ENCODE data around the gene C11orf21. TPM values are rescaled to one million over a fixed set of nuclear protein-coding genes. Genes with fewer than 3 reads are reported as not detected.

C11orf21 gene
- polyA plus RNA-seq, 3 donors, result 10.8 to 135 (median 13.1) TPM

- H3K27me3 ChIP-seq (ENCODE audit: control insufficient read depth in 2 of 2, insufficient read depth in 2 of 2, low read length in 2 of 2), result no peaks in the 10 kb centered on the region
- WGBS (ENCODE audit: insufficient coverage), result no CpG with 5 or more reads among the region's 2 CpGs
Observed at GRCh38 chr11:2280208-2280607, 21.5 kb downstream of the C11orf21 start.

GRCh38 chr11:2277933-2278523, 23.7 kb downstream of the C11orf21 start:
- peaks cover 0 to 3% of the 10 kb centered on the region in 2 donors for H3K27me3 ChIP-seq (ENCODE audit: control insufficient read depth in 2 of 2, insufficient read depth in 2 of 2, low read length in 2 of 2)
- Mint-ChIP-seq H3K4me3 (no peak overlapping the region), H3K27ac (no peak overlapping the region), H3K9me3 (peaks cover 5 to 33% (median 20%) of the 10 kb centered on the region in 7 donors), H3K4me1 (peaks cover 5% of the 10 kb centered on the region), H3K27me3 (ENCODE audit: low read depth in 3 of 3) (peaks cover 12 to 18% (median 13%) of the 10 kb centered on the region in 3 donors), H3K36me3 (peaks cover 0 to 3% of the 10 kb centered on the region in 2 donors)
- H3K4me2 ChIP-seq (replicated peaks; ENCODE audit: extremely low read depth, low read length, poor library complexity, severe bottlenecking), result no peak overlapping the region
- TF ChIP-seq CTCF (IDR thresholded peaks at IDR 0.05), result no peak
- no peak overlapping the region for H3K4me3 ChIP-seq (replicated peaks in 1 of 3; ENCODE audit: low read depth in 2 of 3, low read length in 3 of 3)
- H2AFZ ChIP-seq (ENCODE audit: insufficient read depth, low read depth, low read length, poor library complexity, severe bottlenecking), result no peak overlapping the region
- no peak overlapping the region for H3K27ac ChIP-seq (ENCODE audit: low read depth in 1 of 2, low read length in 2 of 2)
- H3K36me3 ChIP-seq (replicated peaks in 1 of 2; ENCODE audit: control insufficient read depth in 1 of 2, insufficient read depth in 2 of 2, low read length in 2 of 2), result no peaks in the 10 kb centered on the region
- no peaks in the 10 kb centered on the region for H3K4me1 ChIP-seq (ENCODE audit: control insufficient read depth in 1 of 2, insufficient read depth in 2 of 2, low read length in 2 of 2)
- DNase-seq, result no peak
- no peak overlapping the region for H3K9ac ChIP-seq (ENCODE audit: insufficient read depth, low read length, poor library complexity, severe bottlenecking)
- no peaks in the 10 kb centered on the region for H3K79me2 ChIP-seq (ENCODE audit: insufficient read depth, low read length)
- H3K9me3 ChIP-seq (replicated peaks in 1 of 2; ENCODE audit: control insufficient read depth in 1 of 2, insufficient read depth in 1 of 2, low read length in 2 of 2), result peaks cover 4 to 12% of the 10 kb centered on the region in 2 donors
- H4K20me1 ChIP-seq (ENCODE audit: insufficient read depth, low read length), result no peaks in the 10 kb centered on the region
- 93% methylated on average over 4 of the region's 6 CpGs for WGBS (ENCODE audit: insufficient coverage)
- intact Hi-C loops (cut with micrococcal nuclease), result no loop called here

More at GRCh38 chr11:2280208-2280607, 21.5 kb downstream of the C11orf21 start:
- no peak for TF ChIP-seq CTCF (IDR thresholded peaks at IDR 0.05)
- Mint-ChIP-seq H3K4me3 (no peak overlapping the region), H3K27me3 (ENCODE audit: low read depth in 3 of 3) (peaks cover 9 to 11% (median 10%) of the 10 kb centered on the region in 3 donors), H3K9me3 (peaks cover 5 to 41% (median 21%) of the 10 kb centered on the region in 7 donors), H3K4me1 (peaks cover 5% of the 10 kb centered on the region), H3K27ac (no peak overlapping the region), H3K36me3 (peaks cover 0 to 3% of the 10 kb centered on the region in 2 donors)
- no peak for DNase-seq
- Histone ChIP-seq H3K4me1 (ENCODE audit: control insufficient read depth in 1 of 2, insufficient read depth in 2 of 2, low read length in 2 of 2) (no peaks in the 10 kb centered on the region), H4K20me1 (ENCODE audit: insufficient read depth, low read length) (no peaks in the 10 kb centered on the region), H3K36me3 (replicated peaks in 1 of 2; ENCODE audit: control insufficient read depth in 1 of 2, insufficient read depth in 2 of 2, low read length in 2 of 2) (no peaks in the 10 kb centered on the region), H3K9ac (ENCODE audit: insufficient read depth, low read length, poor library complexity, severe bottlenecking) (no peak overlapping the region), H3K4me3 (replicated peaks in 1 of 3; ENCODE audit: low read depth in 2 of 3, low read length in 3 of 3) (no peak overlapping the region), H3K79me2 (ENCODE audit: insufficient read depth, low read length) (no peaks in the 10 kb centered on the region), H3K27ac (ENCODE audit: low read depth in 1 of 2, low read length in 2 of 2) (no peak overlapping the region), H3K4me2 (replicated peaks; ENCODE audit: extremely low read depth, low read length, poor library complexity, severe bottlenecking) (no peak overlapping the region), H3K9me3 (replicated peaks in 1 of 2; ENCODE audit: control insufficient read depth in 1 of 2, insufficient read depth in 1 of 2, low read length in 2 of 2) (peaks cover 4 to 12% of the 10 kb centered on the region in 2 donors), H2AFZ (ENCODE audit: insufficient read depth, low read depth, low read length, poor library complexity, severe bottlenecking) (no peak overlapping the region)
- intact Hi-C loops (cut with micrococcal nuclease), result no loop called here

All from CD14-positive monocyte (primary cell).